IMR-90 (cell line): Measurements from ENCODE around the gene RNF151. TPM values are rescaled to one million over a fixed set of nuclear protein-coding genes. Genes with fewer than 3 reads are reported as not detected.

Source experiments
- ATAC-seq: fragments of 200-7000 bp; cut with Tn5 transposase; 2 replicates; pipeline ENCODE4 v1.9.1; 2020; ENCODE audit warnings: low read depth, mild to moderate bottlenecking, moderate library complexity
- BruUV-seq: library from RNA; stranded (reverse); fragments of 400-500 nt; replicated peaks from 2 replicates; lab custom pipeline; 2021; lab: Mats Ljungman, UMichigan
- CTCF ChIA-PET: fragments of 300-600 bp; formaldehyde crosslinking; extraction: SDS; loops from one replicate; lab custom pipeline; 2021; ENCODE audit warnings: antibody characterized with exemption; lab: Yijun Ruan, JAX
- POLR2A ChIA-PET: fragments of 300-600 bp; sonication (Branson Sonifier 250); formaldehyde crosslinking; loops from one replicate; lab custom pipeline; 2022; ENCODE audit warnings: antibody characterized with exemption; ENCODE audit not compliant: unreplicated experiment; lab: Charles Lee
- DNase-seq: peaks from one replicate; pipeline ENCODE4 v3.0.0; 2013
- H2AFZ ChIP-seq: replicated peaks from 2 replicates; pipeline ENCODE3; 2013; ENCODE audit warnings: low read length, mild to moderate bottlenecking; ENCODE audit not compliant: poor library complexity
- H2AK5ac ChIP-seq: 2 replicates; pipeline ENCODE4 v1.6.1; 2013; ENCODE audit warnings: low read depth, low read length, inconsistent platforms
- H2AK9ac ChIP-seq: replicated peaks from 2 replicates; pipeline ENCODE3; 2013; ENCODE audit warnings: mild to moderate bottlenecking, low read depth, low read length, moderate library complexity; ENCODE audit not compliant: poor library complexity
- H2BK120ac ChIP-seq: 2 replicates; pipeline ENCODE4 v1.6.1; 2013; ENCODE audit warnings: low read depth, low read length, inconsistent platforms
- H2BK15ac ChIP-seq: 3 replicates; pipeline ENCODE4 v1.6.1; 2013; ENCODE audit warnings: low read depth, low read length, inconsistent platforms
- H2BK20ac ChIP-seq: 2 replicates; pipeline ENCODE4 v1.6.1; 2013; ENCODE audit warnings: low read depth, mild to moderate bottlenecking, inconsistent platforms, low read length, moderate library complexity
- H2BK5ac ChIP-seq: 2 replicates; pipeline ENCODE4 v1.6.1; 2013; ENCODE audit warnings: mild to moderate bottlenecking, low read depth, low read length, inconsistent platforms; ENCODE audit not compliant: poor library complexity, severe bottlenecking
- H3K14ac ChIP-seq: replicated peaks from 2 replicates; pipeline ENCODE4 v1.6.1; 2013; ENCODE audit warnings: low read depth, low read length, inconsistent platforms
- H3K18ac ChIP-seq: 2 replicates; pipeline ENCODE4 v1.6.1; 2013; ENCODE audit warnings: low read depth, low read length, control low read depth
- H3K23ac ChIP-seq: 2 replicates; pipeline ENCODE4 v1.6.1; 2013; ENCODE audit warnings: low read depth, low read length, inconsistent platforms
- H3K27ac ChIP-seq: 2 replicates; pipeline ENCODE4 v1.5.1; 2013; ENCODE audit warnings: mild to moderate bottlenecking, control low read depth, low read length; ENCODE audit not compliant: insufficient read depth
- H3K27me3 ChIP-seq: 2 replicates; pipeline ENCODE4 v1.6.1; 2013; ENCODE audit warnings: low read length; ENCODE audit not compliant: control insufficient read depth, insufficient read depth
- H3K36me3 ChIP-seq: 2 replicates; pipeline ENCODE4 v1.6.1; 2013; ENCODE audit warnings: low read length, mixed read lengths; ENCODE audit not compliant: control insufficient read depth, insufficient read depth
- H3K4ac ChIP-seq: 2 replicates; pipeline ENCODE4 v1.6.1; 2013; ENCODE audit warnings: low read depth, low read length, inconsistent platforms
- H3K4me1 ChIP-seq: 2 replicates; pipeline ENCODE4 v1.6.1; 2013; ENCODE audit warnings: low read length, mixed read lengths; ENCODE audit not compliant: control insufficient read depth, insufficient read depth
- H3K4me2 ChIP-seq: 2 replicates; pipeline ENCODE4 v1.6.1; 2013; ENCODE audit warnings: low read depth, mild to moderate bottlenecking, control low read depth, low read length, moderate library complexity
- H3K4me3 ChIP-seq: 2 replicates; pipeline ENCODE4 v1.5.1; 2013; ENCODE audit warnings: low read depth, mild to moderate bottlenecking, control low read depth, low read length, moderate library complexity; ENCODE audit not compliant: insufficient read depth
- H3K56ac ChIP-seq: 2 replicates; pipeline ENCODE4 v1.6.1; 2013; ENCODE audit warnings: low read length, inconsistent platforms; ENCODE audit not compliant: insufficient read depth; ENCODE audit errors: extremely low read depth
- H3K79me1 ChIP-seq, 2 experiments: 2 replicates each; pipeline ENCODE4 v1.6.1; 2013; ENCODE audit warnings: low read length in 2 of 2, inconsistent platforms in 1 of 2, low read depth in 1 of 2
- H3K9ac ChIP-seq: 2 replicates; pipeline ENCODE4 v1.6.1; 2013; ENCODE audit warnings: low read depth, low read length, control low read depth
- H3K9me1 ChIP-seq: 2 replicates; pipeline ENCODE4 v1.6.1; 2013; ENCODE audit warnings: low read length, inconsistent platforms; ENCODE audit not compliant: insufficient read depth
- H3K9me3 ChIP-seq: 2 replicates; pipeline ENCODE4 v1.6.1; 2013; ENCODE audit warnings: low read length; ENCODE audit not compliant: control insufficient read depth, insufficient read depth
- H4K20me1 ChIP-seq: 2 replicates; pipeline ENCODE4 v1.6.1; 2013; ENCODE audit warnings: low read length, inconsistent platforms; ENCODE audit not compliant: insufficient read depth
- H4K5ac ChIP-seq: 2 replicates; pipeline ENCODE4 v1.6.1; 2013; ENCODE audit warnings: mild to moderate bottlenecking, low read depth, low read length, control low read depth
- H4K8ac ChIP-seq, 2 experiments: 2 replicates each; pipeline ENCODE4 v1.6.1; 2013; ENCODE audit warnings: low read depth in 2 of 2, low read length in 2 of 2, control low read depth in 1 of 2, inconsistent platforms in 1 of 2
- H4K91ac ChIP-seq: 2 replicates; pipeline ENCODE4 v1.6.1; 2013; ENCODE audit warnings: low read depth, low read length, inconsistent platforms; ENCODE audit not compliant: insufficient read depth
- BHLHE40 ChIP-seq: fragments of 150-350 bp; IDR thresholded peaks from 2 replicates; pipeline ENCODE4 v1.6.1; 2016; ENCODE audit warnings: mild to moderate bottlenecking, low read depth, low read length
- CHD1 ChIP-seq: IDR thresholded peaks from 2 replicates; pipeline ENCODE4 v1.6.1; 2012; ENCODE audit warnings: low read depth, low read length, improper control_type of control experiment
- FOS ChIP-seq: fragments of 150-350 bp; IDR thresholded peaks from 2 replicates; pipeline ENCODE4 v1.6.1; 2016; ENCODE audit warnings: low read depth, low read length
- MAZ ChIP-seq: IDR thresholded peaks from 2 replicates; pipeline ENCODE4 v1.6.1; 2012; ENCODE audit warnings: low read depth, mild to moderate bottlenecking, low read length, improper control_type of control experiment, moderate library complexity, borderline replicate concordance
- POLR2A ChIP-seq: IDR thresholded peaks from 2 replicates; pipeline ENCODE4 v1.6.1; 2012; ENCODE audit warnings: mild to moderate bottlenecking, low read depth, low read length
- RAD21 ChIP-seq: IDR thresholded peaks from 2 replicates; pipeline ENCODE4 v1.6.1; 2012; ENCODE audit warnings: low read length, improper control_type of control experiment
- RCOR1 ChIP-seq: IDR thresholded peaks from 2 replicates; pipeline ENCODE4 v1.6.1; 2012; ENCODE audit warnings: mild to moderate bottlenecking, low read length, improper control_type of control experiment; ENCODE audit not compliant: insufficient replicate concordance
- RFX5 ChIP-seq: IDR thresholded peaks from 2 replicates; pipeline ENCODE4 v1.8.0; 2012; ENCODE audit warnings: low read depth, mild to moderate bottlenecking, low read length, moderate library complexity
- SMC3 ChIP-seq: fragments of 150-350 bp; IDR thresholded peaks from 2 replicates; pipeline ENCODE4 v1.6.1; 2016; ENCODE audit warnings: low read depth, mild to moderate bottlenecking, antibody characterized with exemption, low read length, moderate library complexity
- WGBS, 2 experiments: methylation state at CpG; one replicate each; pipeline versions ENCODE4 v1.1.5 to v1.1.7; 2013; ENCODE audit warnings: missing lambda C conversion rate in 2 of 2; ENCODE audit not compliant: insufficient read length in 1 of 2; ENCODE audit errors: extremely low coverage in 2 of 2; 5-methylcytosine and 5-hydroxymethylcytosine counted together
- dilution Hi-C: fragments of 300-500 bp; cut with HindIII; formaldehyde crosslinking; loops from one replicate; pipeline ENCODE4 v1.14.3; 2018; ENCODE audit warnings: low sequenced_read_pairs; ENCODE audit not compliant: unreplicated experiment
- in situ Hi-C: fragments of 300-500 bp; cut with MboI; formaldehyde crosslinking; loops from 3 replicates; pipeline ENCODE4 v1.14.3; 2019; ENCODE audit warnings: low sequenced_read_pairs, inconsistent platforms, mixed read lengths
- intact Hi-C: fragments of 100-400 bp; cut with micrococcal nuclease; formaldehyde crosslinking; loops from 2 replicates; pipeline ENCODE4 v1.10.0; 2022
- polyA plus RNA-seq, 3 experiments: library from polyadenylated mRNA; depleted of rRNA; stranded (reverse); fragments of >200 nt; gene quantifications; 2 replicates each; pipeline ENCODE4 v1.2.3, GENCODE V29; 2012; ENCODE audit warnings: low replicate concordance in 1 of 3
- total RNA-seq: library from RNA; depleted of rRNA; stranded (reverse); fragments of >200 nt; gene quantifications from 2 replicates; pipeline ENCODE4 v1.2.3, GENCODE V29; 2012
- TF ChIP-seq, protein P1 (sequence below): fragments of 150-350 bp; IDR thresholded peaks from 2 replicates; pipeline ENCODE4 v1.6.1; 2017; ENCODE audit warnings: mild to moderate bottlenecking, antibody characterized with exemption, low read length, low read depth
- TF ChIP-seq, protein P2 (sequence below): fragments of 150-350 bp; IDR thresholded peaks from 2 replicates; pipeline ENCODE4 v1.6.1; 2016; ENCODE audit warnings: low read depth, mild to moderate bottlenecking, low read length, moderate library complexity, borderline replicate concordance
- TF ChIP-seq, protein P3 (sequence below): conservative IDR thresholded peaks from 2 replicates; pipeline ENCODE4 v1.5.1; 2012; ENCODE audit warnings: mild to moderate bottlenecking, low read depth, low read length, improper control_type of control experiment

The RNF151 gene
- total and polyA plus RNA-seq, 2 of the 4 experiments (the other 2 are of a cell fraction) = not detected

GRCh38 chr16:1973461-1974156, 7.0 kb downstream of the RNF151 start:
- CTCF ChIA-PET = no interaction called here
- Histone ChIP-seq H3K27ac (no peak overlapping the region), H4K91ac (no peak overlapping the region), H3K4ac (no peak overlapping the region), H3K4me2 (no peak overlapping the region), H3K4me3 (no peak overlapping the region), H3K56ac (no peak overlapping the region), H2AK5ac (no peak overlapping the region), H3K36me3 (peaks cover 40% of the 10 kb centered on the region), H4K8ac (no peak overlapping the region), H3K23ac (no peak overlapping the region), H2BK5ac (no peak overlapping the region), H3K9me1 (peaks cover 3% of the 10 kb centered on the region; the same call in 1 of the 2 replicates), H2AFZ (no peak overlapping the region), H3K4me1 (peaks cover 6% of the 10 kb centered on the region), H4K5ac (no peak overlapping the region), H3K9me3 (no peaks in the 10 kb centered on the region), H3K9ac (no peak overlapping the region), H2BK20ac (no peak overlapping the region), H3K27me3 (no peaks in the 10 kb centered on the region), H3K18ac (no peak overlapping the region), H2AK9ac (no peak overlapping the region), H4K20me1 (no peaks in the 10 kb centered on the region; the same call in 1 of the 2 replicates), H3K79me1 (peaks cover 9 to 36% of the 10 kb centered on the region in 2 experiments), H2BK120ac (no peak overlapping the region), H3K14ac (no peak overlapping the region), H2BK15ac (no peak overlapping the region)
- intact Hi-C loops = no loop called here
- TF ChIP-seq CHD1 = no peak
- TF ChIP-seq POLR2A = no peak
- TF ChIP-seq BHLHE40 = no peak
- TF ChIP-seq MAZ = no peak
- TF ChIP-seq, protein P1, sequence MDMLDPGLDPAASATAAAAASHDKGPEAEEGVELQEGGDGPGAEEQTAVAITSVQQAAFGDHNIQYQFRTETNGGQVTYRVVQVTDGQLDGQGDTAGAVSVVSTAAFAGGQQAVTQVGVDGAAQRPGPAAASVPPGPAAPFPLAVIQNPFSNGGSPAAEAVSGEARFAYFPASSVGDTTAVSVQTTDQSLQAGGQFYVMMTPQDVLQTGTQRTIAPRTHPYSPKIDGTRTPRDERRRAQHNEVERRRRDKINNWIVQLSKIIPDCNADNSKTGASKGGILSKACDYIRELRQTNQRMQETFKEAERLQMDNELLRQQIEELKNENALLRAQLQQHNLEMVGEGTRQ = no peak
- no peak for TF ChIP-seq SMC3
- TF ChIP-seq RAD21 = no peak
- no peak for TF ChIP-seq RFX5
- TF ChIP-seq FOS = no peak
- TF ChIP-seq, protein P2, sequence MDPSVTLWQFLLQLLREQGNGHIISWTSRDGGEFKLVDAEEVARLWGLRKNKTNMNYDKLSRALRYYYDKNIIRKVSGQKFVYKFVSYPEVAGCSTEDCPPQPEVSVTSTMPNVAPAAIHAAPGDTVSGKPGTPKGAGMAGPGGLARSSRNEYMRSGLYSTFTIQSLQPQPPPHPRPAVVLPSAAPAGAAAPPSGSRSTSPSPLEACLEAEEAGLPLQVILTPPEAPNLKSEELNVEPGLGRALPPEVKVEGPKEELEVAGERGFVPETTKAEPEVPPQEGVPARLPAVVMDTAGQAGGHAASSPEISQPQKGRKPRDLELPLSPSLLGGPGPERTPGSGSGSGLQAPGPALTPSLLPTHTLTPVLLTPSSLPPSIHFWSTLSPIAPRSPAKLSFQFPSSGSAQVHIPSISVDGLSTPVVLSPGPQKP = no peak
- TF ChIP-seq, protein P3, sequence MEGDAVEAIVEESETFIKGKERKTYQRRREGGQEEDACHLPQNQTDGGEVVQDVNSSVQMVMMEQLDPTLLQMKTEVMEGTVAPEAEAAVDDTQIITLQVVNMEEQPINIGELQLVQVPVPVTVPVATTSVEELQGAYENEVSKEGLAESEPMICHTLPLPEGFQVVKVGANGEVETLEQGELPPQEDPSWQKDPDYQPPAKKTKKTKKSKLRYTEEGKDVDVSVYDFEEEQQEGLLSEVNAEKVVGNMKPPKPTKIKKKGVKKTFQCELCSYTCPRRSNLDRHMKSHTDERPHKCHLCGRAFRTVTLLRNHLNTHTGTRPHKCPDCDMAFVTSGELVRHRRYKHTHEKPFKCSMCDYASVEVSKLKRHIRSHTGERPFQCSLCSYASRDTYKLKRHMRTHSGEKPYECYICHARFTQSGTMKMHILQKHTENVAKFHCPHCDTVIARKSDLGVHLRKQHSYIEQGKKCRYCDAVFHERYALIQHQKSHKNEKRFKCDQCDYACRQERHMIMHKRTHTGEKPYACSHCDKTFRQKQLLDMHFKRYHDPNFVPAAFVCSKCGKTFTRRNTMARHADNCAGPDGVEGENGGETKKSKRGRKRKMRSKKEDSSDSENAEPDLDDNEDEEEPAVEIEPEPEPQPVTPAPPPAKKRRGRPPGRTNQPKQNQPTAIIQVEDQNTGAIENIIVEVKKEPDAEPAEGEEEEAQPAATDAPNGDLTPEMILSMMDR = no peak
- no peak for TF ChIP-seq RCOR1
- WGBS, 2 experiments = 97% methylated on average over 5 of the region's 16 CpGs; no CpG with 5 or more reads in 1 of the 2 experiments
- in situ Hi-C loops = no loop called here
- dilution Hi-C loops = no loop called here
- DNase-seq (no peak), ATAC-seq (no peak)
- BruUV-seq = no TSS peak
- POLR2A ChIA-PET = no interaction called here
